OCI-LY1 (cell line): Measurements from ENCODE around the gene SMAP1.

Source experiments
- EZH2 ChIP-seq: fragments of 200-600 bp; sonication (generic), shearing (Covaris generic); IDR thresholded peaks from 2 replicates; pipeline ENCODE4 v1.8.0; 2017; ENCODE audit warnings: borderline replicate concordance, mixed run types, mild to moderate bottlenecking, antibody characterized with exemption, low read length, moderate library complexity, mixed read lengths
- TF ChIP-seq, protein P1 (sequence below): fragments of 200-600 bp; sonication (generic), shearing (Covaris generic); IDR thresholded peaks from 2 replicates; pipeline ENCODE4 v1.5.1; 2017; ENCODE audit warnings: mild to moderate bottlenecking, antibody characterized with exemption, low read length, moderate library complexity, mixed read lengths

DNA sequence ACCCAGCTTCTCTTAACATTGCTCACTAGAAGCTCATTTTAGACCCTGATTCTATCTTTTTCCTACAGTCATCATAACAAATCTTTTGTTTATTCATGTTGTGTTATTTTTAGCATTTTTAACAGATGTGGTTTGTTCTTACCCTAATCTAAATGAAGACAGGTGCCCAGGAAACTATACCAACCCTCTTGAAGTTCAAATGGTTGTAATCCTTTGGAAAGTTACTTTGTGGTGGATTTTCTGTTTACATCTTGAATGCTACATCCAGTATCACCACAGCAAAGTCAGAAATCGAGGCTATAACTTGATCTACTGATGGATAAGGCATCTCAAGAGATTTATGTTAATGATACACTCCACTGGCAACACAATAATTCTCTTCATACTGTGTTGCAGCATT, 26.2 kb downstream of the SMAP1 start:
- TF ChIP-seq EZH2: no peak
- TF ChIP-seq, protein P1, sequence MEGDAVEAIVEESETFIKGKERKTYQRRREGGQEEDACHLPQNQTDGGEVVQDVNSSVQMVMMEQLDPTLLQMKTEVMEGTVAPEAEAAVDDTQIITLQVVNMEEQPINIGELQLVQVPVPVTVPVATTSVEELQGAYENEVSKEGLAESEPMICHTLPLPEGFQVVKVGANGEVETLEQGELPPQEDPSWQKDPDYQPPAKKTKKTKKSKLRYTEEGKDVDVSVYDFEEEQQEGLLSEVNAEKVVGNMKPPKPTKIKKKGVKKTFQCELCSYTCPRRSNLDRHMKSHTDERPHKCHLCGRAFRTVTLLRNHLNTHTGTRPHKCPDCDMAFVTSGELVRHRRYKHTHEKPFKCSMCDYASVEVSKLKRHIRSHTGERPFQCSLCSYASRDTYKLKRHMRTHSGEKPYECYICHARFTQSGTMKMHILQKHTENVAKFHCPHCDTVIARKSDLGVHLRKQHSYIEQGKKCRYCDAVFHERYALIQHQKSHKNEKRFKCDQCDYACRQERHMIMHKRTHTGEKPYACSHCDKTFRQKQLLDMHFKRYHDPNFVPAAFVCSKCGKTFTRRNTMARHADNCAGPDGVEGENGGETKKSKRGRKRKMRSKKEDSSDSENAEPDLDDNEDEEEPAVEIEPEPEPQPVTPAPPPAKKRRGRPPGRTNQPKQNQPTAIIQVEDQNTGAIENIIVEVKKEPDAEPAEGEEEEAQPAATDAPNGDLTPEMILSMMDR: no peak
